ENCODE measurements around the gene FYCO1.

- TF ChIP-seq CTCF (IDR thresholded peaks at IDR 0.05 in 2 of 3, conservative IDR thresholded peaks at IDR 0.05 in 1 of 3; ENCODE audit: insufficient read depth in 2 of 3, low read depth in 1 of 3, low read length in 3 of 3) (no peak), BRCA1 (IDR thresholded peaks at IDR 0.05) (no peak), BRCA1 (CRISPR knock-in tag; IDR thresholded peaks at IDR 0.05) (no peak), ZNF354B (CRISPR knock-in tag; IDR thresholded peaks at IDR 0.05) (no peak), ZZZ3 (IDR thresholded peaks at IDR 0.05) (no peak), KLF10 (CRISPR knock-in tag; IDR thresholded peaks at IDR 0.05) (no peak), KLF6 (CRISPR knock-in tag; IDR thresholded peaks at IDR 0.05; ENCODE audit: borderline replicate concordance) (no peak), TAF15 (IDR thresholded peaks at IDR 0.05; ENCODE audit: low read depth, low read length) (no peak), POLR2A (conservative IDR thresholded peaks at IDR 0.05) (no peak)
Observed at GRCh38 chr3:46024131-46024530, 28.5 kb upstream of the FYCO1 start.

Measured in K562 (cell line).